Measurements from ENCODE around the gene SLC26A2. TPM values are rescaled to one million over a fixed set of nuclear protein-coding genes. Genes with fewer than 3 reads are reported as not detected.

SLC26A2 gene
- total RNA-seq, 1 experiment from 2014 or later: 17.5 TPM

DNA sequence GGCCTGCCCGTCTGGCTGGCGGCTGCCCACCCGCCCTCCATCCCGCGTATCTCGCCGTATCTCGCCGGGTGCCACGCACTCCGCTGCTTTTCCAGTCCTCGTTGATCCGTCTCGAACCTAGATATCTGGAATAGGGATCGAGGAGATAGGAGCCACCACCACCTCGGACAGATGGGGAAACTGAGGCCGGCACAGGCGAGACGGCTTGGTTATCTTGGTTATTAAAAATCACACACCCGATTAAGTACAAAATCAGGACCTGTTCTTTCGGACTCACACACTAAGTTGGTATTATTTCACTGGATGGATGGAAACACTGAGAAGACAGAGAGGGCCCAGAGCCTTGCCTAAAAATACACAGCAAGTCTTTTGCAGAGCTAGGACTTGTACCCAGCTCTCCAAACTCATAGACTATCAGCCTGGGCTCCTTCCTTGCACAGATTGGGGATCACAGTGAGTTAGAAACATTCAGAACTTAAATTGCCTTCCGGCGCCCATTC lies 678 bp downstream of the SLC26A2 start:
- peak; percentile 25 for DNase-seq (ENCODE audit: low read depth)

DNA sequence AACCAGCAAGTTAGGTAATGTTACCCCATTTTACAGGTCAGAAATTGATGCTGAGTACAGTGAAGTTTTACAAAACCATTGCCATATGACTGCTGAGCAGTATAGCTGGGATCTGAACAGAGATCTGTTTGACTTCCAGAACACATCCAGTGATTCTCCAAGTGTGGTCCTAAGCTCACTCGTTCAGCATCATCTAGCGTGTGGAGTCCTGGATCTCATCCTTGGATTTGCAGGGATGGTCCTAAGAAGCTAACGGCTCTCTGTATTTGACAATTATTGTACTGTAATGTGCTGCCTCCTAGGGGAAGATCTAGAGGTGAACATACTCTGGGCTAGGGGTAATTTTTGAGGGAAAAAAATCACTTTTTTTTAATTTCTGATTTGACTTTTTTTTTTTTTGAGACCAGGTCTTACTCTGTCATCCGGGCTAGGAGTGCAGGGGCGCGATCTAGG lies 1.4 kb downstream of the SLC26A2 start:
- DNase-seq (ENCODE audit: low read depth): peak; percentile 62

DNA sequence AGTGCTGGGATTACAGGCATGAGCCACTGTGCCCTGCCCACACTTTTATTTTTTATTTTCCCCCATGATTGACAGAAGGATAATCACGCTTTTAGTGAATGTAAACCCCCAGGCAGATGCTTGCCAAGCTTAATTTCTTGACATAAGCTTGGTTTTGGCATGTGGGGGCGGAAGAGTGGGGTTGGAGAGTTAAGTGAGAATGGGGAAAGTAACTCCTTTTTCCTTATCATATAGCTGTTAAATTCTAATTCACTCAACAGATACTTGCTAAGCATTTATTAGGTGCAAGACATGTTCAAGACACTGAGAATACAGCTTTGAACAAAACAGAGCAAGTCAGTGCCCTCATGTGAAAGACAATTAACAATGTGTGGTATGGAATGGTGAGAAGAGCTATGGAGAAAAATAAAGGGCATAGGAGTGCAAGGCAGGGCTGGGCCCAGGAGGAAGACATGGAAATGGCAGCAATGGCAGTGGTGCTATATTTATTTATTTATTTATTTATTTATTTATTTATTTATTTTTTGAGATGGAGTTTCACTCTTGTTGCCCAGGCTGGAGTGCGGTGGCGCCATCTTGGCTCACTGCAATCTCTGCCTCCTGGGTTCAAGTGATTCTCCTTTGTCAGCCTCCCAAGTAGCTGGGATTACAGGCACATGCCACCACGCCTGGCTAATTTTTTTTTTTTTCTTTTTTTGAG lies 2.2 kb downstream of the SLC26A2 start:
- DNase-seq (ENCODE audit: low read depth): no peak

DNA sequence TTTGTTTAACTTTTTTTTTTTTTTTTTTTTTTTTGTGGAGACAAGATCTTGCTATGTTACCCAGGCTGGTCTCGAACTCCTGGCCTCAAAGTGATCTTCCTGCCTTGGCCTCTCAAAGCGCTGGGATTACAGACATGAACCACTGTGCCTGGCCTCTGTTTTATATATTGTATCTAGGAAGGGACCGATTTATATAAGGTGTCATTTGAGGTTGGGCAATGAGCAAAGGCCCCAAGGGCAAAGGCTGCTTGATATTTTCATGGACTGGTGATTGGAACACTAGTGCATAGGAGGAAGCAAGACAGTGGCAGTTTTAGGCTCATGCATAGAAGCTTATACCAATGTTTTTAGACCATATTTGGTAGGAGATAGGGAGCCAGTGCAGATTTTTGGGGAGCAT lies 3.2 kb downstream of the SLC26A2 start:
- no peak for DNase-seq (ENCODE audit: low read depth)

DNA sequence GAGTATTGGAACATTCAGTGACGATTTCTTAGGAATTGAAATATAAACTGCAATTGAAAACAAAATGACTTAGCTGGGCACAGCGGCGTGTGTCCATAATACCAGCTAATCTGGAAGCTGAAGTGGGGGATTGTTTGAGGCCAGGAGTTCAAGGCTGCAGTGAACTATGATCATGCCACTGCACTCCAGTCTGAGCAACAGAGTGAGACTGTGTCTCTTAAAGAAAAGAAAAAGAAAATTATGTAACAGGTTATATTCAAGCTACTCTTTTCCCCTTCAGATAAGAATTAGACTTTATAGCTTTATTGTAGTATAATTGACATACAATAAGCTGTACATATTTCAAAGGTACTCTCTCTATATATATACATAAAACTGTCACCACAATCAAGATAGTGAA lies 6.4 kb downstream of the SLC26A2 start:
- DNase-seq (ENCODE audit: low read depth): no peak

DNA sequence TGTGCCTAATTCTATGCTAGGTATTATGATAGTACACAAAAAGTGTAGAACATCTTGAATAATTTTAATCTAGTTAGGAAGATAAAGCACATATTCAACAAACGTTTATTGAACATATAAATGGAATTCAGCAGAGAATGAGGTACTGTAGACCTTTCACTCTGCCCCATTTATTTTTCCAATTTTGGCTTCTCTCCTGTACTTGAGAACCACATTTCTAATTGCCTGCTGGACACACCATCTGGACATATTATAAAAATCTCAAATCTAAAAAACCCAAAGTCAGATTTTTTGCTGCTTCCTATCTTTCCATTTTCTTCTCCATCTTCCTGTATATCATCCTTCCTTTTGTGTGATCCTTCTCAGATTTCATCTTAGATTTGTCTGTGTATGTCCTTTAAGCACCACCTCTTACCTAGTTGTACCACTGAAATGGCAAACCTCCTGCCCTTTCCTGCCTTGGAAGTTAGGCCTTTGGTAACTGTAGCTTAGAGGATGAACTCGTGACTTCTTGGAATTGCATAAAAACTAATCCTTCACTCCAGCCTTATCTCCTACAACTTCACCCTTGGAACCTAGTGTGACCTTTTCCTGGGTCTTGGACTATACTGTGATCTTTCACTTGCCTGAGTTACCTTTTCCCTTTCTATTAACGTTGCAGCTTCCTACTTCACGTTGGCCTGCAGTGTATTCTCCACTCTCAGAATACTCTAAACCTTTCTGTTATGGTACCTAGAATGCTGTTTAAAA lies 8.8 kb downstream of the SLC26A2 start:
- DNase-seq (ENCODE audit: low read depth): no peak

DNA sequence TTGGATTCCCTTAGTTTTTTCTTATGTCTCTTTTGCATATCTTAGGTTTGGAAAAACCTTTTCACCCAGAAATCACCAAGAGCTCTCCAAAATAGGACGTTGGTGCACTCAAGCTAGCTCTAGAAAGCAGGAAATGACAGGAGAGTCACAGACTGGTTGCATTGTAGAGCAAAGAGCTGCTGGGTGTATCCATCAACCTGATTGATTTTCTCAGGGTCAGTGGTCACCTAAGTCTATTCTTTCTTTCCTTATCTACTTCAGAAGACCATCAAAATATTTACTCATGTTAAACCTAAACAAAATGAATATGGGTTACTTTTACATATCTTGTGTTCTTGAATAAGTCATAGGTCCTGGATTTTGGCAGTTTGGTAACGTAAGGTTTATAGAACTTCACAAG lies 14.9 kb downstream of the SLC26A2 start:
- no peak for DNase-seq (ENCODE audit: low read depth)

DNA sequence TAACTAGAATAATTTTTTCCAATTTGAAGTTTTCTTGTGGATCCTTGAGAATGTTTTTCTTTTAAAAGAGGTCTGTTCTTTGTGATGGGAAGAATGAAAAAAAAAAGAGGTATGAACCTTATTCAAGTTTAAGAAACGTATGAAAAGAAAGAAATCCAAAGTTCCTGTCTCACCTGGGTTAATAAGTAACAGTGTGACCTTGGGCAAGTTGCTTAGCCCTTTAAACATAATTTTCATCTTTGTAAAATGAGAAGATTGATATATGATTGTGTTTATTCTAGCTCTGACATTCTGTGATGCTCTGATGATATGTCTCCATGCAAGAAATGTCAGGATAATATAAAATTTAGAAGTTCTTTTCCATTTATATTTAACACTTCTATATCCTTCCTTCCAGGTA lies 19.3 kb downstream of the SLC26A2 start:
- no peak for DNase-seq (ENCODE audit: low read depth)

DNA sequence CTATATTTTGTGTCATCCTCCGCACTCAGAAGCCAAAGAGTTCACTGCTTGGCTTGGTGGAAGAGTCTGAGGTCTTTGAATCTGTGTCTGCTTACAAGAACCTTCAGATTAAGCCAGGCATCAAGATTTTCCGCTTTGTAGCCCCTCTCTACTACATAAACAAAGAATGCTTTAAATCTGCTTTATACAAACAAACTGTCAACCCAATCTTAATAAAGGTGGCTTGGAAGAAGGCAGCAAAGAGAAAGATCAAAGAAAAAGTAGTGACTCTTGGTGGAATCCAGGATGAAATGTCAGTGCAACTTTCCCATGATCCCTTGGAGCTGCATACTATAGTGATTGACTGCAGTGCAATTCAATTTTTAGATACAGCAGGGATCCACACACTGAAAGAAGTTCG lies 20.6 kb downstream of the SLC26A2 start:
- DNase-seq (ENCODE audit: low read depth): no peak

DNA sequence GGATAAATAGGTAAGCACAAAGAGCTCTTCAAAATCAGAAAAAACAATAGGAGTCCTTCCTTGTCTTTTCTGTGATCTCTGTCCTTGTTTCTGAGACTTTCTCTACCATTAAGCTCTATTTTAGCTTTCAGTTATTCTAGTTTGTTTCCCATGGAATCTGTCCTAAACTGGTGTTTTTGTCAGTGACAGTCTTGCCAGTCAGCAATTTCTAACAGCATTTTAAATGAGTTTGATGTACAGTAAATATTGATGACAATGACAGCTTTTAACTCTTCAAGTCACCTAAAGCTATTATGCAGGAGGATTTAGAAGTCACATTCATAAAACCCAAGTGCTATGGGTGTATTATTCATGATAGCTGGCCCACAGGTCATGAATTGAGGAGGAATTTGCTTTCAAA lies 21.9 kb downstream of the SLC26A2 start:
- no peak for DNase-seq (ENCODE audit: low read depth)

DNA sequence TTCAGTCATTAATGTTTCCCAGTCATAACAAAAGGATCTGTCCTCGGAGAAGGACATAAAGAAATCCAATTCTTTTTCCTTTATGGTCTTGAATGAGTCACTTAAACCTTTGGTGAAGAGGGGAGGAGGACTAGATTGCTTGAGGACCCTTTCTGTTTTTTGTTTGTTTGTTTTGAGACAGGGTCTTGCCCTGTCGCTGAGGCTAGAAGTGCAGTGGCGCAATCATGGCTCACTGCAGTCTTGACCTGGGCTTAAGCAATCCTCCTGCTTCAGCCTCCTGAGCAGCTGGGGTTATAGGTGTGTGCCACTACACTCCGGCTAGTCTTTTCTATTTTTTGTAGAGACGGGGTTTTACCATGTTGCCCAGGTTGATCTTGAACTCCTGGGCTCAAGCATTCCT lies 27.6 kb downstream of the SLC26A2 start:
- DNase-seq (ENCODE audit: low read depth): no peak

DNA sequence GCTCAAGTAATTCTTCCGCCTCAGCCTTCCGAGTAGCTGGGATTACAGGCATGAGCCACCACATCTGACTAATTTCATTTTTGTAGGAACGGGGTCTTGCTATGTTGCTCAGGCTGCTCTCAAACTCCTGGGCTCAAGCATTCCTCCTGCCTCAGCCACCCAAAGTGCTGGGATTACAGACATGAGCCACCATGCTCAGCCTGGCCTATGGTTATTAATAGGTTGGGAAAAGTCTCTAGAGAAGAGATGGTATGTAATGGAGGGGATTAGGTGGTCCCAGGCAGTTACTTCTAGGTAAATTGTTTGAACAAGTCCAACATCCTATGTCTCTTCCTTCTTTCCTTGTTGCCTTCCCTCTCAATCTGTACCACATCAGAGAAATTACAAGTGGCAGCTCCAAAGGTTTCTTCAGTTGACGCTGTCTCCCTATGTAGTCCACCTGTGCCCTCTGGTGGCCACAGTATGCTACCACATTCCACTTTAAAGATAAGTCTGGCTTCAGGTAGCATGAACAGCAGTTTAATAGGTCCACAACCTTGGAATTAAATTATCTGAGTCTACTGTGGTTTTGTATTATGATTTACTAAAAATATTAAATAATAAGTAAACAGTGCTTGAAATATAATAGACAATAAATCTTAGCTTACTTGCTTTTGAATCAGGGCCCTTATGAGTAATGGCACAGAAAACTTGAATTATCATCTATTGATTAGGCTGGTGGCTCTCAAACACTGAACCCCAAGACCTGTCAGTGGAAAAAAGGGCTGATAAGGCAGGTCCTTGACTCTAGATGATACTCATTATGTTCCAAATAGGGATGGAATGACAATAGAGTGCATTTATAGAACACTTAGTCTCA lies 30.2 kb downstream of the SLC26A2 start:
- DNase-seq (ENCODE audit: low read depth): peak; percentile 78

DNA sequence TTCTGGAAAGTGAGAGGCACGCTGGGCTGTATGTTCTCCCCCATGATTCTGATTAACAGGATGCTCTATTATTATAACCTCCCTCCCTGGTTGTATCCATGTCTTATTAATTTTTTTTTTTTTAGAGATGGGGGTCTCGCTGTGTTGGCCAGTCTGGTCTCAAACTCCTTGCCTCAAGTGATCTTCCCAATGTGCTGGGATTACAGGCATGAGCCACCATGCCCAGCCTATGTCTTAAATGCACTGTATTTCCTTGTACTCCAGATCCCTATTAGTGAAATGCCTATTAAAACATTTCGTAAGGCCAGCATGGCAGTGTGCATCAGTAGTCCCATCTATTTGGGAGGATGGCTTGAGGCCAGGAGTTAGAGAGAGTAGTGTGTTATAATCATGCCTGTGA lies 32.9 kb downstream of the SLC26A2 start:
- no peak for DNase-seq (ENCODE audit: low read depth)

DNA sequence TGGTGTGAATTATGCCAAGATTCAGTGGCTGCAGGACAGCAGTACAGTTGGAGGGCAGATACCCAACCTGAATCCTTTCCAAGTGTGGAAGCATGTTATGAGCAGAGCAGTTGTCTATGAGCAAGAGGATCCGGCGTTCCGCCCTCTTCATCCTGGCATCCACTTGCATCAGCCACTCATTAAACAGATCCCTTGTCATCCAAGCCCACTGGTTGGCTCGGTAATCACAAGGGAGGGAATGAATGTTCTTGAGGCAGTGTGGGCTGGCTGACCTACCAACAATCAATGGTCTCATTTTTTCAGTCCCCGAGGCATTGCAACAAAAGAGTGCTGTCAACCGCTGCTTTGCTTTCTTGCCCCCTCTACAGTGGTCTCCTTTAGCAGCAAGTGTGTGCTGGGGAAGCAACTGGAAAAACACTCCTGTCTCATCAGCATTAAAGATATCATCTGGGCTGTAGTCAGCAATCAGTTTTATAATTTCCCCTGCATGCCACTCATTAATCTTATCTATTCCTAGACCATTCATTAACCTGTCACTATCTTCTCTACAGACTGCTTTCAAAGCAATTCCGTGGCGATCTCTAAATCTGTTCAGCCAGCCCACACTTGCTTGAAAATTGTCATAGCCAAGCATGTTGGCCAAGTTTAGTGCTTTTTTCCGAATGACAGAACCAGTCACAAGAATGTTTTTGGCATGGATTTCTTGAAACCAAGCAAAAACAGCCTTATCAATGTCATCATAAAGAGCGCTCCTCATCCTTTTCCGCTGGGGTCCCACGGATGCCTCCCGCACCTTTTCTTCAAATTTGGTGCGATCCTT lies 35.0 kb downstream of the SLC26A2 start:
- no peak for DNase-seq (ENCODE audit: low read depth)

DNA sequence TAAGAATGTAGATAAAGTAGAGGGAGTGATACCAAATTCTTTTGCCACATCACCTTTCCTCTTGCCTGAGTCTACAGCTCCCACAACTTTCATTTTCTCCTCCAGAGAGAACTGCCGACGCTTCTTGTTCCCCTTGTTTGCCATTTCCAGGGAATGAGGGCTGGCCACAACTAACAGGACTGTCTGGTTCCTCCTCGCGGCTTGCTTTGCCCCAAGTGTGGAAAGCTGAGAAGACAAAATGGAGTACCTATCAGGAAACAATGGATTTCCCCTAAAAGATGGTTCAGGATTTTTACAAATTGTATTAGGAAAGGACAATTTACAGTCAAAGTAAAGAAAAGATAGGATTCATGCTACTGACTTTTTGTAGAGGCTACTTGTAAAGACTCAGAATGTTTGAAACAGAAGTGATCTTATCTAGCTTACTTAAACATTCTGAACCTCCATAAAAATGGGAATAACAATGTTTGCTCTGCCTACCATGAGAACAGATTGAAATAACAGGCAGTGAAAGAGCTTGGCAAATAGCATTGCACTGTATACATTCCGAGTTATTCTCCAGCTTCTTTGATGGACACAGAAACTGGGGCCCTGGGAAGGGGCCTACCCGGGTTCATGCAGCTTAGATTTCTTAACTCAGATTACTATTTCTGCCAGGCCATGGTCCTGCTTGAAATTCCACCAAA lies 35.8 kb downstream of the SLC26A2 start:
- DNase-seq (ENCODE audit: low read depth): no peak

DNA sequence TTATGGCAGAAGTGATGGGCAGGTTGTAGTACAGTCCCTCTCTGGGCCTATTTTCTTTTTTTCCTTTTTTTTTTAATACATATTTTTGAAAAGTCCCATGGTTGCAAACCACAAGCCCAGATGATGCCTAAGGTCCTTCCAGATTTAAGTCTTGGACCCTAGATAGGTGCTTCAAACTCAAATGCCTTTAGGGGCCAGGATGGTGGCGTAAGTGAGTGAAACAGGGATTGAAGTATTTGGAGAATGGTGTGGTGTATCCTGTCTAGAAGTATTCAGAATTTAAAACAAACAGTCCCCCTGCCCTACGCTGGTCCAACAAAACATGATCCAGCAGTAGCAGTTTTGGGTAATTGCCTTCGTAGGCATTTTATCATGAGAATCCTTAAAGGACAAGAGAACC lies 37.7 kb downstream of the SLC26A2 start:
- no peak for DNase-seq (ENCODE audit: low read depth)

DNA sequence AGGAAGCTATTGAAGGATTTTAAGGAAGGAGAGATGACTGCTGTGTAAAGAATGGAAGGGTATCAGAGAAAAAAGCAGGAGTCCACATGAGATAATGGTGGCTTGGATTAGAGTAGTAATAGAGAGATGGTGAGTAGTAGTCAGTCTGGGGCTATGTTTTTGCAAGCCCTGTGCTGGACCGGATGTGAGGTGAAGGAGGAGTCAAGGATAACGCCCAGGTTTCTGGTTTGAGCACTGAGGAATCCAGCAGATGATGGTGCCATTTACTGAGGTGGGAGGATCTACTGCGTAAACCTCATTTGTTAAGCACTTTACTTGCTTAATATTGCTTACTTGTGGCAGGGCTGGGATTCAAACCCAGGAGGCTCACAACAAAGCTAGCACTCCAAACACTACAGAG lies 38.8 kb downstream of the SLC26A2 start:
- no peak for DNase-seq (ENCODE audit: low read depth)

DNA sequence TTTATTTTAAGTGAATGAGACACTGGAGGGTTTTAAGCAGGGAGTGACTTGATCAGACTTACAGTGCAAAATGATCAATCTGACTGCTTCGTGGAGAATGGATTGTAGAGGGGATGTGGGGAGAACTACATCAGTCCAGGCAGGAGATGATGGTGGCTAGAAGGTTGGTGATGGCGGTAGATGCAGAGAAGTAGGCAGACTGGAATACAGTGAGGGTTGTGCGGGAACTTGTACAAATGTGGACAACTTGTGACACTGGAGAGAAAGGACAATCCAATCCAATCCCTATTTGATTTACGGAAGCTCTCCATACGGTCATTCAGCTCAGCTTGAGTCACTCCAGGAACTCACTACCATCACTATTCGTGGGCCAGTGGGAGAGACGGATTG lies 39.3 kb downstream of the SLC26A2 start:
- no peak for DNase-seq (ENCODE audit: low read depth)

DNA sequence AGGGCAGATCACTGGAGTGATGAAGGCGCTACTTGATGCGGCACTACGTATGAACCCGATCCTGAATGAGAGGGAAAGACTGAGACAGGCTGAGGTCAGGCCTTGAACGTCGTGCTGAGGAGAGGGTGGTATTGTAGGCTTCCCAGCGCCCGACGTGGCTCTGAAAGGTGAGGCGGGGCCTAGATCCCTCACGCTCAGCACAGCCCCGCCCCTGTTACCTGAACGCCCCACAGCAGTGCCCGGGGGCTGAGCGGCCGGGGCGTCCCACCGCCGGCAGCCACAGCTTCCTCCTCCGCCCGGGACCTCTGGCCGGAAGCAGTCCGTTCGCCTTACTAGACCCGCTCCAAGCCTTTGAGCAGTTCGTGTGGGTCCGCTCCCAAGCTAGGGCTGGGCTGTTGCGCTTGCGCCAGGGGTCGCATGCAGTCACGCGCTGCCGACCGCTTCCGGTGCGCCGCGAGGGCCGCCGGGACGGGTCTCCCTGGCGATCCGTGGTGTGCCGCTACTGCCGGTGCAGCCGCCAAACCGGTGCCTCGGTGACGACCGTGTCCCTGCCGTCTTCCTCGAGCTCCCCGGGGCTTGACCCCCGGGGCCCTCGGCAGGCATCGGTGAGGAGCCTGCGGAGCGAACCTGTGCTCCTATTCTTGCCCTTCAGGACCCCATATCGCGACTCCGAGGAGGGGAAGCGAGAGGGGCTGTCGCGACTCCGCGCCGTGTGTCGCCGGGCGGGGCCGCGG lies 39.9 kb downstream of the SLC26A2 start, which contains the start of the genes HMGXB3 and TIGD6:
Gene HMGXB3 (plus strand): TSS at position 484 of the 734 bp plus-strand sequence. CDS start 4,114 bp downstream, outside the sequence.
Gene TIGD6 (minus strand): TSS at position 399 of the 734 bp plus-strand sequence. CDS start 4,306 bp downstream, outside the sequence.
- DNase-seq (ENCODE audit: low read depth): peak; percentile 95

Measured in M059J (cell line).